GM18499 (cell line): ENCODE data around the gene SYNE2.
"Not testable (repeated sequence)": the region's sequence is repeated elsewhere in the genome, so short reads cannot be mapped to it uniquely, and the experiment has no call there.

Experiments used
- ATAC-seq: cut with Tn5 transposase; IDR thresholded peaks from one replicate; pipeline ENCODE4 v1.9.1; 2021; ENCODE audit warnings: moderate number of reproducible peaks; ENCODE audit not compliant: insufficient read depth, unreplicated experiment

SYNE2 gene

DNA sequence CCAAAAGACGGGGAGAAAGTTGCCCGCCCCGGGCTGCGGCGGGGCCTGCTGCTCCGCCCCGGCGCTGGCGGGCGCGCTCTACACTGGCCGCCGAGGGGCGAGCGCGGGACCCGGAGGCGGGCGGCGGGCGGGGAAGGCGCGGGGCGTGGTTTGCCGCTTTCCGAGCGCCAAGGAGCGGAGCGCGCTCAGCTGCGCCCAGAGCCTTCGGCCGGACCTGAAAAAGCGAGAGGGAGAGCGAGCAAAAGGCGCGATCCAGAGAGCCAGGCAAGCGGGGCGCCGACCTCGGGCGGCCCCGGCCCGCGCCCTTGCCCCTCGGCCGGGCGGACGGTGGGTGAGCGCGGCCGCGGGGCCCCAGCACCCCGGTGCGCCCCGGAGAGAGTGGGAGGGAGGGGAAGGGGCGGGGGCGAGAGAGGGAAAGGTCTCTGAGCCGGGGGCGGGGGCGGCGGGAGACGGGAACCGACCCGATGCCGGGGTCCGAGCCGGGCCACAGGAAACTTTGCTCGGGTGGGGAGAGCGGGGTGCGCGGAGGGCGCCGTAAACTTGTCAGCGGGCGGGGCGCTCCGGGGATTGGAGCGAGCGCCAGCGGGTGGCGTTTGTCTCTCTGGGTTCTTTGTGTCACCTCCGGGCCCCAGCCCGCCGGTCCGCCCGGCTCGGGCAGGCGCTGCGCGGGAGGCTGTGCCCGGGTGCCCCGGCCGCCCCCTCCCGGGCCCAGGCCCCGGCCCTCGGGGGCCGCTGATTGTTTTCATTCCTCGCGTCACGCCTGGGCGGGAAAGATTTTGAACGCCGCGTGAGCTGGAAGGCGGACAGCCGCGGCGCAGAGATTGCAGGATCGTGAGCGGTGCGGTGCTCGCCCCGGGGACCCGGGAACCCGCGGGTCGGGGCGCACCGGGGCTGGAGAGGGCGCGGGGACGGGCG is at the start of gene SYNE2:
Gene SYNE2, plus strand, starts transcription at position 188 of the 915 bp plus-strand sequence. CDS start 56,145 bp downstream, outside the sequence.
- ATAC-seq, result peak; percentile 56

GRCh38 chr14:63803221-63803791 is 49.5 kb upstream of the SYNE2 start:
- ATAC-seq, result not testable (repeated sequence)

DNA sequence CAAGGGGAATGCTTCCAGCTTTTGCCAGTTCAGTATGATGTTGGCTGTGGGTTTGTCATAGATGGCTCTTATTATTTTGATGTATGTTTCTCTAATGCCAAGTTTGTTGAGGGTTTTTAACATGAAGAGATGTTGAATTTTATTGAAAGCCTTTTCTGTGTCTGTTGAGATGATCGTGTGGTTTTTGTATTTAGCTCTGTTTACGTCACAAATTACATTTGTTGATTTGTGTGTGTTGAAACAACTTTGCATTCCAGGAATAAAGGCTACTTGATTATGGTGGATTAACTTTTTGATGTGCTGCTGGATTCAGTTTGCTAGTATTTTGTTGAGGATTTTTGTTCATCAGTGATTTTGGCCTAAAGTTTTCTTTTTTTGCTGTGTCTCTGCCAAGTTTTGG is 46.7 kb upstream of the SYNE2 start:
- not testable (repeated sequence) for ATAC-seq

- ATAC-seq, result not testable (repeated sequence)
Observed at GRCh38 chr14:63811692-63812091, 41.1 kb upstream of the SYNE2 start.

- ATAC-seq, result no peak
Observed at GRCh38 chr14:63833728-63834127, 19.1 kb upstream of the SYNE2 start.

DNA sequence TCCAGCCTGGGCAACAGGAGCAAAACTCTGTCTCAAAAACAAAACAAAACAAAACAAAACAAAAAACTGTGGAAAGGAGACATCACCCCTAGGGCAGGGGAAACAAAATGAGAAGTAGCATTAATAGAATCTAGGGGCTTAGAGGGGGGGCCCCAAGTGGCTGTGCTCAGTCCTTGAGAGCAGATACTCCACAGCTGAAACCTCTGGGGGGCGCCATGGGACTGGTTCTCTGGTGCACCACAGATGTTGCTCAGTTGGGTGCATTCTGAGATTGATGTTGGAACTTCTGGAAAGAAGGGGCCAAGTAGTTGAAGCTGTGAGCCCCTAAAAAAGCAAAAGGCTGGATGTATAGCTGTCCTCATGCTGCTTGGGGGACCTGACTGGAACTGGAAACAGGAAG is 11.8 kb upstream of the SYNE2 start:
- no peak for ATAC-seq

GRCh38 chr14:63843796-63844195 is 9.0 kb upstream of the SYNE2 start:
- ATAC-seq, result no peak

GRCh38 chr14:63848890-63849289 is 3.9 kb upstream of the SYNE2 start:
- ATAC-seq, result no peak

DNA sequence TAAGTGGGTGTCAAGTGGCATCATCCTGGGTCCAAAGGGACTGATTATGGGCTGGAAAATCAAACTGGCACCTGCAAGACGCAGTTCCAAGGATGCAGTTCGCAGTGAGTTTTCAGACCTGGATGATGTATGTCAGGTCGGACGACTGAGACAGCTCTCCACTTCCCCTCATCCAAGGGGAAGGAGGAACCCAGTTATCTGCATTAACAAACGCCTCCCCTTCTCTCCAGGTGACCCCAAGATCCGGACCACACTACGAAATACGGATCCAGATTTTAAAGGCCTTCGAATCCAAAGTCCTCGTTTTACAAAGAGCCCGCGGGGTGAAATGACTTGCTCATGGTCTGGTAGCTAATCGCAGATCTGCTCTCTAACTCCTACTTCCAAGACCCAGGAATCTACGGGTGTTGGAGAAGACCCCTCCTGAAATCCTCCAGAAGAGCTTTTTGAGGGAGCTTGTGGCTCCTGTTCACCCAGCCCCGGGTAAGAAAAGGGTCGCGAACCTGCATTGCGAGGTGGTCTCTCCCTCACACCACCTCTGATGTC is 460 bp upstream of the SYNE2 start:
- ATAC-seq, result no peak

DNA sequence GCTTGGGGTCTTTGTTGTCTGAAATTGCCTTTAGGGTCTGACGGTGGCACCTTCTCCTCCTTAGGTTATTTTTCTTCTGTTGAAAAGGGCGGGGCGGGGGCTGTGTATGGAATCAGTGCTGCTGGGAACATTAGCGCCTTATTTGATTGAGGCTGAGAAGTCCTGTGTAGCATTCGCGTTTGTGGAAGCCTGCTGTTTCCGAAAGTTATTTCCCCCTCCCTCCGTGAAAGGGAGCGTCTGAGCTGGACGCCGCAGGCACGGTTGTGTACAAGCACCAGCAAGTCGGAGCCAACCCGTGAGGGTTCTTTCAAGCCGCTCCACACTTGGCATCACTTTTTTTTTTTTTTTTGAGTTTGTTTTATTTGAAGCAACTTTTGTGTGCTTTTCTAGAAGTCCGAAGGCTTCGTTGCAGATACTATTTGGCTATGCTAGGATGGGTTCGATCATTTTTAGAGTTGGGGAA is 1.1 kb downstream of the SYNE2 start:
- ATAC-seq, result no peak

DNA sequence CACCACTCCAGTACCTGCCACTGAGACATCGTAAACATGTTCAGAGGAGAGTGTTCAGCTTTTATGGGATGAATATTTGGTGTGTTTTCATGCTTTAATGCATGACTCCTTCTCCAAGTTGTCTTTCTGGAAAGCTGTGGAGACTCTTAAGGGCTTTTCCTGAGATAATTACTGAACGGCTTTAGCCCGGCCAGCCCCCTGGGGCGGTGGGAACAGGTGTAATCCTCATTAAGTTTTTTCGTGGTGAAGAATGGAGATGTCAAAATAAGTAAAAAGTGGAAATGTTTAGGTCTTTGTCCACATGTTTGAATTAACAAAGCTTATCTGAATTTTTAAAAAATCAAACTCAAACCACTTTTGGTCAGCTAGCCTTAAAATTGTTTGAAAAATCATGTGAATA is 1.5 kb downstream of the SYNE2 start:
- no peak for ATAC-seq

DNA sequence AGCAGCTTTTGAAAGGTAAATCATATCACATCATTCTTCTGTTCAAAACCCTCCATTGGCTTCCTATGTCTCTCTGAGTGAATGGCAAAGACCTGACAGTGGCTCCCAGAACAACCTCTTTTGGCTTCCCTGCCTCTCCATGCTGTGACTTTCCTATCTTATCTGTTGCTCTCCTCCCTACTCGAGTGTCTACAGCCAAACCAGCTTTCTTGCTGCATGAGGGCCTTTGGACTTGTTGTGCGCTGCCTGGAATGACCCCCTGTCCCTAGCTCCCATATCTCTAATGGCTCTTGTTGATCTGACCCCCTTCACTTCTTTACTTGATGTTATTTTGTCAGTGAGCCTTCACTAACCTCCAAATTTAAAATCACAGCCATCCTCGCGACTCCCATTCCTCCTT is 2.5 kb downstream of the SYNE2 start:
- ATAC-seq, result no peak

DNA sequence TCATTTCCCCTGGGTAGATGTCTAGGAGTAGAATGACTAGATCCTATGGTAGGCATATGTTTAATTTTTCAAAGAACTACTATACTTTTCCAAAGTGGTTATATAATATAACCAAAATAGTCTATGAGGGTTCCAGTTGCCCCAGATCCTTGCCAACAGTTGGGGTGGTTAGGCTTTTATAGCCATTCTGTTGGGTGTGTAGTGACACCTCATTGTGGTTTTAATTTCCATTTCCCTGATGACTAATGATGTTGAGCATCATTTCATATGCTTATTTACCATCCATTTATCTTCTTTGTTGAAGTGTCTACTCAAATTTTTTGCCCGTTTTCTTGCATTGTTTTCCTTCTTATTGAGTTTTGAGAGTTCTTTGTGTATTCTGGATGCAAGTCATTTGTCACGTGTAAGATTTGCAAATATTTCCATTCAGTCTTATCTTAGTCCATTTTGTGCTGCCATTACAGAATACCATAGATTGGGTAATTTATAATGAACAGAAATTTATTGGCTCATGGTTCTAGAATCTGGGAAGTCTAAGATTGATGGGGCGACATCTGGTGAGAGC is 4.7 kb downstream of the SYNE2 start:
- no peak for ATAC-seq

- no peak for ATAC-seq
Observed at GRCh38 chr14:63860146-63860545, 7.3 kb downstream of the SYNE2 start.

- no peak for ATAC-seq
Observed at GRCh38 chr14:63862163-63862562, 9.4 kb downstream of the SYNE2 start.

DNA sequence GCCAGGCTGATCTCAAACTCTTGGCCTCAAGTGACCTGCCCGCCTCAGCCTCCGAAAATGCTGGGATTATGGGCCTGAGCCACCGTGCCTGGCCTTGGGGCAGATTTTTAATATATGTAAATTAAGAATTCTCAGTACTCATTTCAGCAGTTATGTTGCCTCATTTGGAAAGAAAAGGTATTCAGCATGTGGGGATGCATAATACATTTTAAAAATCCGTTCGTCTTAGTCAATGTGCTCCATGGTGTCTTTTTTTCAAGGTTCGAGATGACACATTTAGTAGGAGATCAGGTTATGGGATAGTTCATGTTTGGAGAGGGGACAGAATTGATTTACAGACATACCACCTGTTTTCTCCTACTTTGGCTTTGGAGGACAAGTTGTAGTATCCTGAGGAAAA is 10.2 kb downstream of the SYNE2 start:
- no peak for ATAC-seq

DNA sequence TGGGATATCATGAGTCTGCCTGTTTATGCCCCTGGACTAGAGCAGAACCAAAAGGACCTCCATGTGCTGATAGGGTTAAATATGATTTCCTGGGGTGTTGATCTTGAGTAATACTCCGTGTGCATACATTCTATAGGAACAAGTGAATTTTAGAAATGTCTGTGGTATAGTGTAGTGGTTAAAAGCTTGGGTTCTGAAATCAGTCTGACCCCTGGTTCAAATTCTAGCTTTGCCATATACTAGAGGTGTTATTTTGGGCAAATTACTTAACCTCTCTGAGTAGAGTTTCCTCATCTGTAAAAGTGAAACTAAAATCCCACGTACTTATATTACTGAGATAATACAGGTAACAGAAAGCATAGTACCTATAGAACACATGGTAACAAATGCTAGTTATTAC is 12.0 kb downstream of the SYNE2 start:
- peak; percentile 38 for ATAC-seq

DNA sequence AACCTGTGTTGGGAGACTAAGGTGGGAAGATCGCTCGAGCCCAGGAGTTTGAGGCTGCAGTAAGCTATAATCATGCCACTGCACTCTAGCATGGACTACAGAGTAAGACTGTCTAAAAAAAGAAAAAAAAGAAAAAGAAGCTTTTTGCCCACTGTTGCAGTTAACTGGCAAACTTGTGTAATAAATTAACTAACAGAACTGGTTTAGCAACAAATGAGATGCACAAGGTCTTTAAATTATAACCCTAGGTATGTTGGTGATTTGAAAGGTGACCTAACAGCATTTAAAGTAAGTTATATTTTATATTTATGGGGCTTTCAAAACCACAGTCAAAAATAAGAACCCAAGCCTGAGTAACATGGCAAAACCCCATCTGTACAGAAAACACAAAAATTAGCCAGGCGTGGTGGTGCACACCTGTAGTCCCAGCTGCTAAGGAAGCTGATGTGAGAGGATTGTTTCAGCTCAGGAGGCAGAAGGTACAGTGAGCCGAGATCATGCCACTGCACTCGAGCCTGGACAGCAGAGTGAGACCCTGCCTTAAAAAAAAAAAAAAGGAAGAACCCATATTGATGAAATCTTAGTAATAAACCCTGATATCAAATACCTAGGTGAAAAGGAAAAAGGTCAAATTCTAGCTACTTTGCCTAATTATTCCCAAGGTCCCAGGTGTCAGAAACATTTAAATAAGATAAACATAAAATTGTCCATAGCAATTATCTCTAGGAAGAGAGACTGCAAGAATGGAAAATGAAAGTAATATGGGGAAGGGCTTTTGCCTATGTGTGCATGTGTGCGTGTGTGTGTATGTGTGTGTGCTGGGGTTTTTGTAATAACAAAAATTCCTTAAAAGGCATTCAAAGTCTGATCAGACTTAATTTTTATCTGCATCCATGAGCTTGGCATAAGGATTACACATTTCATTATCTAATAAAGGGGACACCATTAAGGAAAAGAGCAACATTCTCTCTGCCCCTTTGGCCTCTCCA is 15.4 kb downstream of the SYNE2 start:
- ATAC-seq, result no peak

DNA sequence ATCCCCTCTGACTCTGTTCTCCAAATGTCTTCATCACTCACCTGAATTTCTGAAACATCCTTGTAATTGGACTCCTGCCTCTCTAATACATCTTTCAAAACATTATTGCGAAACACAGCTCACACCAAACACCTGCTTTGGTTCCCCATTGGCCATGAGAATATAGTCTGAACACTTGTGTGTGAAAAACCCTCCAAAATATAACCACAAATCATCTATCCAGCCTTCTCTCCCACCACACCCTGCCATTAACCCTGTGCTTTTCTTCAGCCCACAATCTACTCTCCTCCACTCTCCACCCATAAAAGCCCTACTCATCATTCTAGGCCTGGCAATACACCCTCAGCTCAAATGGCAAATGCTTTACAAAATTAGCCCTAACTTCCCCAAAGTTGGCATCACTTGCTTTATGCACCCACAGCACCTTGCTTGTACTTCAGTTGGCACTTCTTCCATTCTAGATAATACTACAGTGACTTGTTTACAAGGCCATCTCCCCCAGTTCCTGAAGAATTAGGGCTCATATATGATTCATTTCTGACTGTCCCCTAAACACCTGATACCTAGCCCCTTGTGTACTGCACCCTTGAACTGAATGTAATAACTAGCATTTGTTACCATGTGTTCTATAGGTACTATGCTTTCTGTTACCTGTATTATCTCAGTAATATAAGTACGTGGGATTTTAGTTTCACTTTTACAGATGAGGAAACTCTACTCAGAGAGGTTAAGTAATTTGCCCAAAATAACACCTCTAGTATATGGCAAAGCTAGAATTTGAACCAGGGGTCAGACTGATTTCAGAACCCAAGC is 17.3 kb downstream of the SYNE2 start:
- peak; percentile 64 for ATAC-seq
